Kidney epithelial cell (primary cell): ENCODE measurements around the gene CHL1. TPM values are rescaled to one million over a fixed set of nuclear protein-coding genes. Genes with fewer than 3 reads are reported as not detected.

ENCODE experiments used
- DNase-seq: peaks from one replicate; pipeline ENCODE4 v3.0.0-alpha.2; 2010; ENCODE audit warnings: low read depth
- H3K27me3 ChIP-seq: 2 replicates; pipeline ENCODE4 v1.6.0; 2011; ENCODE audit warnings: low read length; ENCODE audit not compliant: control insufficient read depth, insufficient read depth
- H3K36me3 ChIP-seq: 2 replicates; pipeline ENCODE4 v1.5.1; 2011; ENCODE audit warnings: low read length; ENCODE audit not compliant: control insufficient read depth, insufficient read depth
- H3K4me3 ChIP-seq: 2 replicates; pipeline ENCODE4 v1.5.1; 2011; ENCODE audit warnings: low read depth, mild to moderate bottlenecking, control low read depth, low read length
- CTCF ChIP-seq: IDR thresholded peaks from 2 replicates; pipeline ENCODE4 v1.5.1; 2011; ENCODE audit warnings: mild to moderate bottlenecking, moderate library complexity, low read length, control low read depth, inconsistent platforms; ENCODE audit not compliant: insufficient read depth, poor library complexity, severe bottlenecking
- total RNA-seq: library from RNA; depleted of rRNA; stranded (reverse); fragments of >200 nt; gene quantifications from 2 replicates; pipeline ENCODE4 v1.2.3, GENCODE V29; 2015

CHL1 gene
- total RNA-seq, 1 donor from 2014 or later, result 0.33 TPM

GRCh38 chr3:373193-373779 is 176.7 kb downstream of the CHL1 start:
- DNase-seq, result no peak
- no peak for TF ChIP-seq CTCF
- Histone ChIP-seq H3K27me3 (no peaks in the 10 kb centered on the region), H3K4me3 (no peak overlapping the region), H3K36me3 (no peaks in the 10 kb centered on the region)

- Histone ChIP-seq H3K4me3 (no peak overlapping the region), H3K36me3 (no peaks in the 10 kb centered on the region), H3K27me3 (no peaks in the 10 kb centered on the region)
- no peak for DNase-seq
- TF ChIP-seq CTCF, result no peak
Measured at GRCh38 chr3:374459-374858, 177.9 kb downstream of the CHL1 start.

GRCh38 chr3:377158-377561 is 180.6 kb downstream of the CHL1 start:
- TF ChIP-seq CTCF, result peak; percentile 46
- DNase-seq, result no peak
- no peaks in the 10 kb centered on the region for H3K27me3 ChIP-seq
- H3K36me3 ChIP-seq, result no peaks in the 10 kb centered on the region
- no peak overlapping the region for H3K4me3 ChIP-seq

- H3K36me3 ChIP-seq, result no peaks in the 10 kb centered on the region
- no peaks in the 10 kb centered on the region for H3K27me3 ChIP-seq
- no peak overlapping the region for H3K4me3 ChIP-seq
- TF ChIP-seq CTCF, result no peak
- DNase-seq, result no peak
Measured at GRCh38 chr3:380801-381200, 184.2 kb downstream of the CHL1 start.

- TF ChIP-seq CTCF, result no peak
- Histone ChIP-seq H3K4me3 (no peak overlapping the region), H3K27me3 (no peaks in the 10 kb centered on the region), H3K36me3 (no peaks in the 10 kb centered on the region)
- DNase-seq, result peak; percentile 25
Measured at GRCh38 chr3:385151-385550, 188.6 kb downstream of the CHL1 start.

GRCh38 chr3:394775-395174 is 198.2 kb downstream of the CHL1 start:
- no peak for TF ChIP-seq CTCF
- Histone ChIP-seq H3K27me3 (no peaks in the 10 kb centered on the region), H3K4me3 (no peak overlapping the region), H3K36me3 (no peaks in the 10 kb centered on the region)
- no peak for DNase-seq
